NCI-H2196 treated with DMSO at 0.1 percent for 48 hours (cell line): ENCODE data around the gene CHCHD3.
"Not testable (repeated sequence)": the region's sequence is repeated elsewhere in the genome, so short reads cannot be mapped to it uniquely, and the experiment has no call there.

ENCODE experiments used
- DNase-seq: peaks from one replicate; lab custom pipeline; 2025; ENCODE audit not compliant: unreplicated experiment; lab: John Stamatoyannopoulos, UW

Gene CHCHD3

GRCh38 chr7:132964876-132965275 lies 117.0 kb downstream of the CHCHD3 start:
- no peak for DNase-seq

GRCh38 chr7:132959891-132960290 lies 122.0 kb downstream of the CHCHD3 start:
- no peak for DNase-seq

GRCh38 chr7:132956556-132956955 lies 125.3 kb downstream of the CHCHD3 start:
- no peak for DNase-seq

GRCh38 chr7:132953468-132953867 lies 128.4 kb downstream of the CHCHD3 start:
- no peak for DNase-seq

GRCh38 chr7:132950725-132951124 lies 131.2 kb downstream of the CHCHD3 start:
- no peak for DNase-seq

- DNase-seq, result no peak
Observed at GRCh38 chr7:132947011-132947410, 134.9 kb downstream of the CHCHD3 start.

GRCh38 chr7:132944774-132945173 lies 137.1 kb downstream of the CHCHD3 start:
- DNase-seq, result no peak

GRCh38 chr7:132943645-132944044 lies 138.2 kb downstream of the CHCHD3 start:
- DNase-seq, result no peak

GRCh38 chr7:132942701-132943100 lies 139.2 kb downstream of the CHCHD3 start:
- no peak for DNase-seq

GRCh38 chr7:132941905-132942304 lies 140.0 kb downstream of the CHCHD3 start:
- DNase-seq, result no peak

GRCh38 chr7:132941428-132941827 lies 140.5 kb downstream of the CHCHD3 start:
- no peak for DNase-seq

GRCh38 chr7:132940084-132940483 lies 141.8 kb downstream of the CHCHD3 start:
- no peak for DNase-seq

- DNase-seq, result no peak
Observed at GRCh38 chr7:132939495-132939894, 142.4 kb downstream of the CHCHD3 start.

GRCh38 chr7:132937286-132937685 lies 144.6 kb downstream of the CHCHD3 start:
- no peak for DNase-seq

- no peak for DNase-seq
Observed at GRCh38 chr7:132935608-132936007, 146.3 kb downstream of the CHCHD3 start.

- no peak for DNase-seq
Observed at GRCh38 chr7:132934017-132934416, 147.9 kb downstream of the CHCHD3 start.

- no peak for DNase-seq
Observed at GRCh38 chr7:132933072-132933458, 148.8 kb downstream of the CHCHD3 start.

GRCh38 chr7:132932296-132933071 lies 149.4 kb downstream of the CHCHD3 start:
- no peak for DNase-seq

GRCh38 chr7:132930881-132931280 lies 151.0 kb downstream of the CHCHD3 start:
- no peak for DNase-seq

- not testable (repeated sequence) for DNase-seq
Observed at GRCh38 chr7:132929944-132930343, 151.9 kb downstream of the CHCHD3 start.

GRCh38 chr7:132919771-132920170 lies 162.1 kb downstream of the CHCHD3 start:
- no peak for DNase-seq

GRCh38 chr7:132915647-132916046 lies 166.2 kb downstream of the CHCHD3 start:
- no peak for DNase-seq

- DNase-seq, result no peak
Observed at GRCh38 chr7:132910657-132911056, 171.2 kb downstream of the CHCHD3 start.
